HG03432 (cell line): ENCODE data around the gene NR5A1.

Experiments used
- ATAC-seq: cut with Tn5 transposase; IDR thresholded peaks from one replicate; pipeline ENCODE4 v1.9.1; 2021; ENCODE audit warnings: mild to moderate bottlenecking, moderate library complexity; ENCODE audit not compliant: unreplicated experiment

Gene NR5A1

GRCh38 chr9:124514874-124515273, 7.7 kb upstream of the NR5A1 start:
- ATAC-seq = no peak

- no peak for ATAC-seq
Observed at GRCh38 chr9:124514125-124514524, 6.9 kb upstream of the NR5A1 start.

- no peak for ATAC-seq
Observed at GRCh38 chr9:124513376-124513994, 6.3 kb upstream of the NR5A1 start.

- no peak for ATAC-seq
Observed at GRCh38 chr9:124512806-124513204, 5.6 kb upstream of the NR5A1 start.

DNA sequence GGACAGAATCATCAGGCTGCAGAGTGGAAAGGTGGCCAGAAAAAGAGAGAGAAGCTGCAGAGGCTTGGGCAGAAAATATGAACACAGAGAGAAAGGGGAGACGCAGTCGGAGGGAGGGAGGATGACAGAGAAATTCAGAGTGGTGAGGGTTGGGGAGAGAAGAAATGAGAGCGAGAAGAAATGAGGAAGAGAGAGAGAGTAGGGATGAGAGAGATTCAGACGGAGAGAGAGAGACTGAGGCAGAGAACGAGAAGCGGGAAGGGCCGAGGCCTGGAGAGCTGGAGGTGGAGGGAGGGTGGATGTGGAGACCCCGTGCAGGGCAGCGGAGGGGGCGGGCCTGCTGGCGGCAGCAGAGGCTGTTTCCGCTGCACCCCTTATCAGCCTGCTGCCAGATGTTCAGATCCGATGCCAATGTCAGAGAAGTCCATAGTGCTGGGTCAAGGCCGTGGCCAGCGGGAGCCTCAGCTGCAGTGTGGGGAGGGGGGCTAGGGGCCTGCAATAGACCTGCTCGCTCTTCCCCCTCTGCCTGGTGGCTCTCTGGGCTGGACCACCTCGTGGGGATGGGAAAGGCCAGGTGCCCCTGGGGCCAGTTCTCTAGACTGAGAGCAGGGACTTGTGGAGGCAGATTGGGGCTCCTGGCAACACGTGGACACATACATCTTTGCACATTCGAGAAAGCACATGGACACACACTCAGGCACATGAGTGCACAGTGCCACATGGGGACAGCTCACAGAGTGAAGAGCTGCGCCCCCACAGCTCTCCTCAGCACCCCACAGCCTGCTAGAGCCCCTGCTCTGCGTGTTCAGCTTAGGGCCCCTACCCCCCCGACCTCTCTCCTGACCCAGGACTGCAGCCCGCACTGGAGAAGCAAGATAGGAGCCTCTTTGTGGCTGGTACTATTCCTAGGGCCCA, 4.9 kb upstream of the NR5A1 start:
- ATAC-seq = no peak

GRCh38 chr9:124511426-124511840, 4.2 kb upstream of the NR5A1 start:
- no peak for ATAC-seq

- ATAC-seq = no peak
Observed at GRCh38 chr9:124510650-124511425, 3.6 kb upstream of the NR5A1 start.

DNA sequence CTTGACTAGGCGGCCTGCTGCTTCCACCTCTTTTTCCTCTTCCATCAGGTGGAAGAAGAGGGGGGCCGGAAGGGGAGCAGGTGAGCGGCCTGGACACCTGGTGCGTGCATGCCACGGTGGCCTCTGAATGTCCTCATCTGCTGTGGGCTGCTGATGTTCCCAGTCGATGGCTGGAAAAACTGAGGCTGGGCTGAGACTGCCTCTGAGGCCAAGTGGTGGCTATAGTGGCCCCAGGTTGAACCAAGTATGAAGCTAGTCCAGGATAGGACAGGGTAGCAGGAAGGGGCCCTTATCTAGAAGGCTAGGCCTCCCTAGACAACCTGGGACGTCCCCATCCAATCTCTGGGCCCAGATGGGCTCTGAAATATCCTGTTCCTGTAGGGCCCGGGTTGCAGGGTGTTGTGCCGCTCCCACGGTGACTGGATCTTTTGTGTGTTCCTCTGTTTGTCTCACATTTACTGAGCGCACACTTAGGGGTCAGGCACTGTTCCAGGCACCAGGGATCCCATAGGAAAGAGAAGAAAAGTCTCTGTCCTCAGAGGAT, 753 bp upstream of the NR5A1 start:
- no peak for ATAC-seq

- no peak for ATAC-seq
Observed at GRCh38 chr9:124506433-124506832, 766 bp downstream of the NR5A1 start.

- no peak for ATAC-seq
Observed at GRCh38 chr9:124505901-124506346, 1.3 kb downstream of the NR5A1 start.

DNA sequence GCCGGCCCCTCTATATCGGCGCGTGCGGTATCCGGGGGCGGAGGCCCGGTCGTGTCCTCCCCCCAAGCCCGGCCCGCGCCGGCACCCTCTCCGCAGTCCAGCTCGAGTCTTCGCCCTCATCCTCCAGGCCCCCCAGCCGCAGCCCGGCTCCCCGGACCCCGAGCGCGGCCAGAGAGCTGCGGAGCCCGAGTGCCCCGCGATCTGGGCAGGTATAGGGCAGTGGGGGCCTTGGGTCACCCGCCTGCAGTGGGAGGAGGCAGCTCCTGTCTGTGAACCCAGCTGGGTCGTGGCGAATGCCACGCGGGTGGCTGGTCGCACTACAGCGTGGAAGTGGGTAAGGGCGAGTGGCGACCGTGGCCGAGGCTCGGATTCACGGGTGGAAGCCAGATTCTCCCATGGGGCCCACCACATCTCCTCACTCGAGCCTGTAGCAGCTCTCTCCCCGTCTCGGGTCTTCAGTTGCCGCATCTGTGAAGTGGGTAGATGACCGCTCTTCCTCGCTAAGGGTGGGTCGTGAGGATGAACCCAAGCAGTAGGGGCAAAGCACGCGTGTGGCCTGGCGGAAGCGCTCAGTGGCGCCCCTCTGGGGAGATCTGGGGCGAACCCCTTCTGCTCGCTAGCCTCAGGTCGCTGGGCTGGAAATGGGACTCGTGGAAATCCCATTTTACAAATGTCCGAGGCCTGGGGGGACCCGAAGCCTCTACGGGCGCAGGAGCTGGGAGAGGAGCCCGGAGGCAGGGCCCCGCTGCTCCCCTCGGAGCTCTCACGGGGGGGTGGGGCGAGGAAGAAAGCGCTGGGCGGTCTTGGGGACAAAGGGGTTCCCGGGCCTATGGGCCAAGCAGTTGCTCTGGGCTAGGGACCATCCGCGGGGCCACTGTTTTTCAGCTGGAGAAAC, 1.9 kb downstream of the NR5A1 start:
- no peak for ATAC-seq

DNA sequence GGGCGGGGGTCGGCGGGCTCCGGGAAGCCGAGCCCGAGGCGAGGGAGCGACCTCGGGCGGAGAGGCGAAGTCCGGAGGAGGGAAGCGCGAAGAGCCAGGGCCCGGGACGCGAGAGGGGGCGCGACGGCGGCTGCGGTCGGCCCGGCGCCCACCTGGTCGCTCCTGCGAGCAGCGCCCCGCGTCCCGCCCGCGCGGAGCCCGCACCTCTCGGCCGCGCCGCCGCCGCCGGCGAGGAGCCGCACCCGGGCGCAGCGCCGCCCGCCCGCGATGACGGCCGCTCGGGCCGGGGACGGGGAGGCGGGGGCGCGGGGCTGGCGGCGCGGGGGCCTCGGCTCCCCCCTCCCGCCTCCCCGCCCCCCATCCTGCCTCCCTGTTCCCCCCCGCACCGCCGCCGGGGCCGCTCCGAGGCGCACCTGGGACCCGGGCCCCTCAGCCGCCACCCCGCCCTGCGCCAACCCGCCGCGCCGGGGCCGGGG, 2.6 kb downstream of the NR5A1 start:
- ATAC-seq = no peak

GRCh38 chr9:124503713-124504529, 3.3 kb downstream of the NR5A1 start:
- ATAC-seq = no peak

- no peak for ATAC-seq
Observed at GRCh38 chr9:124502711-124503702, 4.2 kb downstream of the NR5A1 start.

GRCh38 chr9:124501771-124502320, 5.4 kb downstream of the NR5A1 start:
- no peak for ATAC-seq

GRCh38 chr9:124500796-124501611, 6.2 kb downstream of the NR5A1 start:
- ATAC-seq = no peak
